AG08395 (cell line): Measurements from ENCODE around the gene PTPN22.

Experiments used
- DNase-seq: peaks from one replicate; pipeline ENCODE4 v3.0.0; 2012; ENCODE audit warnings: mixed read lengths, low spot score

PTPN22 gene

GRCh38 chr1:113800487-113800886 is 71.0 kb downstream of the PTPN22 start:
- no peak for DNase-seq

GRCh38 chr1:113797472-113797871 is 74.0 kb downstream of the PTPN22 start:
- DNase-seq: no peak

GRCh38 chr1:113793878-113794834 is 77.4 kb downstream of the PTPN22 start:
- DNase-seq: no peak

- peak; percentile 63 for DNase-seq
Observed at GRCh38 chr1:113792986-113793385, 78.5 kb downstream of the PTPN22 start.

GRCh38 chr1:113792471-113792870 is 79.0 kb downstream of the PTPN22 start:
- no peak for DNase-seq

GRCh38 chr1:113788802-113789201 is 82.7 kb downstream of the PTPN22 start:
- DNase-seq: no peak

GRCh38 chr1:113787663-113788062 is 83.8 kb downstream of the PTPN22 start:
- no peak for DNase-seq

- no peak for DNase-seq
Observed at GRCh38 chr1:113786069-113786468, 85.4 kb downstream of the PTPN22 start.

GRCh38 chr1:113784104-113784779 is 87.3 kb downstream of the PTPN22 start:
- no peak for DNase-seq

- DNase-seq: peak; percentile 27
Observed at GRCh38 chr1:113783254-113784103, 88.0 kb downstream of the PTPN22 start.

- no peak for DNase-seq
Observed at GRCh38 chr1:113782406-113782805, 89.1 kb downstream of the PTPN22 start.

GRCh38 chr1:113780374-113781146 is 91.0 kb downstream of the PTPN22 start:
- no peak for DNase-seq

GRCh38 chr1:113779542-113779941 is 92.0 kb downstream of the PTPN22 start:
- no peak for DNase-seq

GRCh38 chr1:113777561-113777960 is 94.0 kb downstream of the PTPN22 start:
- no peak for DNase-seq

GRCh38 chr1:113770031-113770430 is 101.5 kb downstream of the PTPN22 start:
- DNase-seq: no peak

- DNase-seq: no peak
Observed at GRCh38 chr1:113769601-113769970, 101.9 kb downstream of the PTPN22 start.

GRCh38 chr1:113768916-113769600 is 102.5 kb downstream of the PTPN22 start:
- DNase-seq: no peak

- peak; percentile 18 for DNase-seq
Observed at GRCh38 chr1:113765306-113766230, 105.9 kb downstream of the PTPN22 start.
